Measurements from ENCODE around the gene RPL28. TPM values are rescaled to one million over a fixed set of nuclear protein-coding genes. Genes with fewer than 3 reads are reported as not detected.

Gene RPL28
- total RNA-seq, 1 donor from 2014 or later, result 2,000 TPM

DNA sequence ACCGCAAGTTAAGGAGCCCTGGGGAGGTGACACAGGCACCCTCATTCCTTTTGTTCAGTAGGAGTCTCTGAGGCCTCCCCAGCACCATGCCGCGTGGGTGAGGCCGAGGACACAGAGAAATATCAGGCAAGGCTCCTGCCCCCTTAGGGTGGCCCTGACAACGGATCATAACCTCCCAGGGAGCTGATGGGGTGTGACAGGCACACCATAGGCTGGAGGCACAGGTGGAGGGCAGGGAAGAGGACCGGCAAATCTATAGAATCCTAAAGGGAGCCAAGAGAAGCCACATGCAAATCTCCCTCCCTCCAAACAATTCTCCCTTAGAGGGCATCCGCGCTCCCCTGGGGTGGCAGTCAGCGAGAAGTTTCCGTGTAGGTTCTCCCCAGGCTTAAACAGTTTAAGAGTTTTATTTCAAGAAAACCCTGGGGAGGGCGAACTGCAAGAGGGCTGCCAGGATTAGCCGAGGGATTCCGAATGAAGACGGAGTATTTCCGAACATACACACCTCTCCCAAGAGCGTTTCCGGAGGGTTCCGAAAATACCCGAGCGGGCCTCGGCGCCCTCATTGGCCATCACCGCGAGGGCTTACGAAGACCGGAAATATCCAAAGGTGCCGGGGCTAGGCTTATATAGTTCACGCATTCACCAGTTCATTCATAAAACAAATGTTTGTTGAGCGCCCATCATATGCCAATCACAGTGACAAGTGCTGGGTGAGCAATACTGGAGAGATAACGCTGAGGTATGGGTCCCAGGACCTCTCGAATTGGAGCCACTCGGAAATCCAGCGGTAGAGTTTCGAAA is 610 bp upstream of the RPL28 start:
- H3K27ac Mint-ChIP-seq (ENCODE audit: unreplicated experiment), result peak overlapping the region; percentile 96
- DNase-seq (ENCODE audit: extremely low spot score, unreplicated experiment), result peak; percentile 98
- TF ChIP-seq CTCF (IDR thresholded peaks at IDR 0.05), result no peak
- peak overlapping the region; percentile 99 for H3K4me3 Mint-ChIP-seq (ENCODE audit: unreplicated experiment)
- H3K4me1 Mint-ChIP-seq (ENCODE audit: unreplicated experiment), result peaks cover 46% of the 10 kb centered on the region
- H3K9me3 Mint-ChIP-seq (ENCODE audit: unreplicated experiment), result no peaks in the 10 kb centered on the region
- H3K27me3 Mint-ChIP-seq (ENCODE audit: unreplicated experiment), result no peaks in the 10 kb centered on the region
- H3K36me3 Mint-ChIP-seq (ENCODE audit: unreplicated experiment), result peaks cover 9% of the 10 kb centered on the region

DNA sequence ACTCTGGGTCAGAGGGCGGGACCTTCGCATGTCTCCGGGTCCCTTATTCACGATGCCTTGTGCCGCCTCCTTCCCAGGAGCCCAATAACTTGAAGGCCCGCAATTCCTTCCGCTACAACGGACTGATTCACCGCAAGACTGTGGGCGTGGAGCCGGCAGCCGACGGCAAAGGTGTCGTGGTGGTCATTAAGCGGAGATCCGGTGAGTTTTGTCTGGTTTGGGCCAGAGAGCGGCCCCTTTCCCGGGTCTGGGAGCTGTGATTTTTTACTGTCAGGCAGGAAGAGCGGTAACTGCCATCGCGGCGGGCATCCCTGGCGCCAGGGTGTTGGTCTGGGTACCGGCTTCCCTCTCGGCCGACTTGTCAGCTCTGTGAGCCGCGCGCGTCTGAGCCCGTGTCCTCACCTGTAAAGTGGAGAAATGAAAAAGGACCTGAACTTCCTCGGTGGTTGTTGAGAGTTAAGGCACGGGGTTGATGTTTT is 800 bp downstream of the RPL28 start:
- peak overlapping the region; percentile 96 for H3K27ac Mint-ChIP-seq (ENCODE audit: unreplicated experiment)
- no peak for TF ChIP-seq CTCF (IDR thresholded peaks at IDR 0.05)
- H3K9me3 Mint-ChIP-seq (ENCODE audit: unreplicated experiment), result no peaks in the 10 kb centered on the region
- H3K4me3 Mint-ChIP-seq (ENCODE audit: unreplicated experiment), result peak overlapping the region; percentile 99
- H3K27me3 Mint-ChIP-seq (ENCODE audit: unreplicated experiment), result no peaks in the 10 kb centered on the region
- peaks cover 14% of the 10 kb centered on the region for H3K36me3 Mint-ChIP-seq (ENCODE audit: unreplicated experiment)
- DNase-seq (ENCODE audit: extremely low spot score, unreplicated experiment), result no peak
- peaks cover 55% of the 10 kb centered on the region for H3K4me1 Mint-ChIP-seq (ENCODE audit: unreplicated experiment)

DNA sequence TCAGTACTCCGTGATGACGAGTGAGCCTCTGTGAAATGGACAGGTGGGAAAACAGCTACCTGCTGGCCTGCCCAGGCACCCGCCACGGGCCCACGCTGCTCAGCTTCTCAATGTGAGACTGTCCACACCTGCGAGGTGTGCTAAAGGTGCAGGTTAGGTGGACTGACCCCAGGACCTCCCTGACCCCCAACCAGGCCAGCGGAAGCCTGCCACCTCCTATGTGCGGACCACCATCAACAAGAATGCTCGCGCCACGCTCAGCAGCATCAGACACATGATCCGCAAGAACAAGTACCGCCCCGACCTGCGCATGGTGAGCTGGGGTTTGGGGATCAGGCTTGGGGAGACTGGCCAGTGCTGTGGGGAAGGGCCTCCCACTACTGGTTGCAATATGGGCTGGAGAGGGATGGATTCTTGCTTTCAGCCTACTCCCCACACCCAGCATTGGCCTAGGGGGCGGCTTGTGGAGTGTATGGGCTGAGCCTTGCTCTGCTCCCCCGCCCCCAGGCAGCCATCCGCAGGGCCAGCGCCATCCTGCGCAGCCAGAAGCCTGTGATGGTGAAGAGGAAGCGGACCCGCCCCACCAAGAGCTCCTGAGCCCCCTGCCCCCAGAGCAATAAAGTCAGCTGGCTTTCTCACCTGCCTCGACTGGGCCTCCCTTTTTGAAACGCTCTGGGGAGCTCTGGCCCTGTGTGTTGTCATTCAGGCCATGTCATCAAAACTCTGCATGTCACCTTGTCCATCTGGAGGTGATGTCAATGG is 2.2 kb downstream of the RPL28 start:
- H3K36me3 Mint-ChIP-seq (ENCODE audit: unreplicated experiment), result peaks cover 14% of the 10 kb centered on the region
- peak overlapping the region; percentile 99 for H3K4me3 Mint-ChIP-seq (ENCODE audit: unreplicated experiment)
- peak overlapping the region; percentile 96 for H3K27ac Mint-ChIP-seq (ENCODE audit: unreplicated experiment)
- DNase-seq (ENCODE audit: extremely low spot score, unreplicated experiment), result no peak
- peaks cover 55% of the 10 kb centered on the region for H3K4me1 Mint-ChIP-seq (ENCODE audit: unreplicated experiment)
- no peak for TF ChIP-seq CTCF (IDR thresholded peaks at IDR 0.05)
- no peaks in the 10 kb centered on the region for H3K27me3 Mint-ChIP-seq (ENCODE audit: unreplicated experiment)
- no peaks in the 10 kb centered on the region for H3K9me3 Mint-ChIP-seq (ENCODE audit: unreplicated experiment)

DNA sequence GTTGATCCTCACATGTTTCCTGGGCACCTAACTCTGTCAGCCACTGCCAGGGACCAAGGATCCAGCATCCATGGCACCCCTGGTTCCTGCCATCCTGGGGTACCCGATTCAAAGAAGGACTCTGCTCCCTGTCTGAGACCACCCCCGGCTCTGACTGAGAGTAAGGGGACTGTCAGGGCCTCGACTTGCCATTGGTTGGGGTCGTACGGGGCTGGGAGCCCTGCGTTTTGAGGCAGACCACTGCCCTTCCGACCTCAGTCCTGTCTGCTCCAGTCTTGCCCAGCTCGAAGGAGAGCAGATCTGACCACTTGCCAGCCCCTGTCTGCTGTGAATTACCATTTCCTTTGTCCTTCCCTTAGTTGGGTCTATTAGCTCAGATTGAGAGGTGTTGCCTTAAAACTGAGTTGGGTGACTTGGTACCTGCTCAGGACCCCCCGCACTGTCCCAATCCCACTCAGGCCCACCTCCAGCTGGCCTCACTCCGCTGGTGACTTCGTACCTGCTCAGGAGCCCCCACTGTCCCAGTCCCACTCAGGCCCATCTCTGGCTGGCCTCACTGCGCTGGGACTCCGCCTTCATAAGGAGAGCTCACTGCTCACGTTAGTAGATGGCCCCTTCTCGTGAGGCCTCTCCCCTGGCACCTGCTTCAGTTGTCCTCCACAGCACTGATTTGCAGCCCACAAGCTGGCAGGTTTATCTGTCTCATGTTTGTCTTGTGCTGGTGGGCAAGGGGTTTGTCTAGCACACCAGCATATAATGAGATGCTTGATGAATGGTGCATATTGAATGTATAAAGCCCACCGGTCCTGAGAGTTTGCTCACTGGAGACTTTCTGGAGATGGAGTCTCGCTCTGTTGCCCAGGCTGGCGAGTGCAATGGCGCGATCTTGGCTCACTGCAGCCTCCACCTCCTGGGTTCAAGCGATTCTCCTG is 3.9 kb downstream of the RPL28 start:
- no peak for DNase-seq (ENCODE audit: extremely low spot score, unreplicated experiment)
- H3K4me1 Mint-ChIP-seq (ENCODE audit: unreplicated experiment), result peaks cover 47% of the 10 kb centered on the region
- peaks cover 14% of the 10 kb centered on the region for H3K36me3 Mint-ChIP-seq (ENCODE audit: unreplicated experiment)
- peak overlapping the region; percentile 6 for H3K4me3 Mint-ChIP-seq (ENCODE audit: unreplicated experiment)
- peak overlapping the region; percentile 70 for H3K27ac Mint-ChIP-seq (ENCODE audit: unreplicated experiment)
- no peaks in the 10 kb centered on the region for H3K27me3 Mint-ChIP-seq (ENCODE audit: unreplicated experiment)
- H3K9me3 Mint-ChIP-seq (ENCODE audit: unreplicated experiment), result no peaks in the 10 kb centered on the region
- no peak for TF ChIP-seq CTCF (IDR thresholded peaks at IDR 0.05)
